H1 (cell line): ENCODE results near the gene PIEZO1.

Source experiments
- ASH2L ChIP-seq: fragments of 200-600, 300-600 bp; sonication (generic); IDR thresholded peaks from one replicate; pipeline ENCODE4 v1.7.1; 2017; ENCODE audit warnings: low read length
- BCL11A ChIP-seq, 2 experiments: IDR thresholded peaks; one replicate each; pipeline ENCODE4 v1.6.1; 2011; ENCODE audit warnings: low read depth in 2 of 2, low read length in 2 of 2, mild to moderate bottlenecking in 2 of 2
- CHD1 ChIP-seq: IDR thresholded peaks from 2 replicates; pipeline ENCODE4 v1.6.1; 2012; ENCODE audit warnings: low read depth, low read length, improper control_type of control experiment
- EP300 ChIP-seq, 2 experiments: IDR thresholded peaks; 1 replicate in 1 of 2; 2 replicates in 1 of 2; pipeline ENCODE4 v1.6.1; 2011 to 2012; ENCODE audit warnings: low read depth in 2 of 2, low read length in 2 of 2, mild to moderate bottlenecking in 2 of 2, borderline replicate concordance in 1 of 2, inconsistent platforms in 1 of 2, moderate library complexity in 1 of 2
- POLR2A ChIP-seq, 2 experiments: IDR thresholded peaks; 1 replicate in 1 of 2; 2 replicates in 1 of 2; pipeline ENCODE4 v1.6.1; 2011; ENCODE audit warnings: low read depth in 2 of 2, low read length in 2 of 2, mild to moderate bottlenecking in 2 of 2; ENCODE audit errors: control extremely low read depth in 1 of 2
- RXRA ChIP-seq: IDR thresholded peaks from 2 replicates; pipeline ENCODE4 v1.6.1; 2011; ENCODE audit warnings: low read depth, mild to moderate bottlenecking, low read length, moderate library complexity; ENCODE audit not compliant: insufficient read depth
- SIN3A ChIP-seq, 2 experiments: IDR thresholded peaks in 1 of 2; conservative IDR thresholded peaks in 1 of 2; 2 replicates each; pipeline ENCODE4 v1.6.1; 2011 to 2012; ENCODE audit warnings: low read length in 2 of 2, improper control_type of control experiment in 1 of 2, low read depth in 1 of 2, mild to moderate bottlenecking in 1 of 2
- SP1 ChIP-seq: IDR thresholded peaks from 2 replicates; pipeline ENCODE4 v1.6.1; 2011; ENCODE audit warnings: low read depth, low read length
- TAF1 ChIP-seq: IDR thresholded peaks from 2 replicates; pipeline ENCODE4 v1.6.1; 2011; ENCODE audit warnings: mild to moderate bottlenecking, low read depth, low read length
- ZNF274 ChIP-seq: IDR thresholded peaks from 2 replicates; pipeline ENCODE4 v1.7.0; 2012; ENCODE audit warnings: low read length, borderline replicate concordance; ENCODE audit errors: extremely low read depth
- TF ChIP-seq, protein P1 (sequence below), 3 experiments: IDR thresholded peaks; 1 replicate in 2 of 3; 2 replicates in 1 of 3; pipeline versions ENCODE4 v1.5.1 to v1.6.1; 2011; ENCODE audit warnings: low read length in 3 of 3, mild to moderate bottlenecking in 3 of 3, inconsistent platforms in 2 of 3, low read depth in 1 of 3, moderate library complexity in 1 of 3; ENCODE audit not compliant: insufficient read depth in 1 of 3; ENCODE audit errors: control extremely low read depth in 1 of 3
- TF ChIP-seq, protein P2 (sequence below): IDR thresholded peaks from 2 replicates; pipeline ENCODE4 v1.6.1; 2011; ENCODE audit warnings: low read length, improper control_type of control experiment
- TF ChIP-seq, protein P3 (sequence below): IDR thresholded peaks from 2 replicates; pipeline ENCODE4 v1.6.1; 2012; ENCODE audit warnings: inconsistent platforms

DNA sequence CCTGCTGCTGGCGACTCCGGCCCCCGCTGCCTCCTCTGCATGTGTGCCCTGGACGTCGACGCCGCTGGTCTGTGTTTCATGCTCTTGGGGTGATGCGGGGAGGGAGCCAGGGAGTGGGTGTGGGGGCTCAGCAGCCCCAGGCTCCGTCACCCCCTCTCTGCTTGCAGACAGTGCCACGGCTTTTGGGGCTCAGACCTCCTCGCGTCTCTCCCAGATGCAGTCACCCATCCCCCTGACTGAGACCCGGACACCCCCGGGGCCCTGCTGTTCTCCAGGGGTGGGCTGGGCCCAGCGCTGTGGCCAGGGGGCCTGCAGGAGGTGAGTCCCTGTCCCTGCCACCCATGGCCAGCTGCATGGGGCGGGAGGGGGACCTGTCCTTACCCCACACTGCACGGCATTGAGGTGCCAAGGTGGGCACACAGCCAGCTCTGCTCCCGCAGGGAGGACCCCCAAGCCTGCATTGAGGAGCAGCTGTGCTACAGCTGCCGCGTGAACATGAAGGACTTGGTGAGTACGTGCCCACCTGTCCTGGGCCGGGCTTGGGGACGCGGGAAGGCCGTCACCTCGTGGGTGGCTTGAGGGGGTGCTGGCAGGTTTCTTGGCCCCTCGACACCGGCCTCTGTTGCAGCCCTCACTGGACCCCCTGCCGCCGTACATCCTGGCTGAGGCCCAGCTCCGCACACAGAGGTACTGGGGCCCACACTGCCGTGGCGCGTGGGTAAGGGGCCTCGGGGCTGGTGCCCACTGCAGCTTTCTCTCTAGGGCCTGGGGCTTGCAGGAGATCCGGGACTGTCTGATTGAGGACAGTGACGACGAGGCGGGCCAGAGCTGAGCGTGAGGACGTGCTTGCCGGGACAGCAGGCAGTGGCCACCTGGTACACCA, 70.4 kb downstream of the PIEZO1 start:
- TF ChIP-seq, protein P1, sequence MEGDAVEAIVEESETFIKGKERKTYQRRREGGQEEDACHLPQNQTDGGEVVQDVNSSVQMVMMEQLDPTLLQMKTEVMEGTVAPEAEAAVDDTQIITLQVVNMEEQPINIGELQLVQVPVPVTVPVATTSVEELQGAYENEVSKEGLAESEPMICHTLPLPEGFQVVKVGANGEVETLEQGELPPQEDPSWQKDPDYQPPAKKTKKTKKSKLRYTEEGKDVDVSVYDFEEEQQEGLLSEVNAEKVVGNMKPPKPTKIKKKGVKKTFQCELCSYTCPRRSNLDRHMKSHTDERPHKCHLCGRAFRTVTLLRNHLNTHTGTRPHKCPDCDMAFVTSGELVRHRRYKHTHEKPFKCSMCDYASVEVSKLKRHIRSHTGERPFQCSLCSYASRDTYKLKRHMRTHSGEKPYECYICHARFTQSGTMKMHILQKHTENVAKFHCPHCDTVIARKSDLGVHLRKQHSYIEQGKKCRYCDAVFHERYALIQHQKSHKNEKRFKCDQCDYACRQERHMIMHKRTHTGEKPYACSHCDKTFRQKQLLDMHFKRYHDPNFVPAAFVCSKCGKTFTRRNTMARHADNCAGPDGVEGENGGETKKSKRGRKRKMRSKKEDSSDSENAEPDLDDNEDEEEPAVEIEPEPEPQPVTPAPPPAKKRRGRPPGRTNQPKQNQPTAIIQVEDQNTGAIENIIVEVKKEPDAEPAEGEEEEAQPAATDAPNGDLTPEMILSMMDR (IDR thresholded peaks at IDR 0.05; ENCODE audit: control extremely low read depth in 1 of 3, insufficient read depth in 1 of 3, low read depth in 1 of 3, low read length in 3 of 3) = no peak
- TF ChIP-seq, protein P2, sequence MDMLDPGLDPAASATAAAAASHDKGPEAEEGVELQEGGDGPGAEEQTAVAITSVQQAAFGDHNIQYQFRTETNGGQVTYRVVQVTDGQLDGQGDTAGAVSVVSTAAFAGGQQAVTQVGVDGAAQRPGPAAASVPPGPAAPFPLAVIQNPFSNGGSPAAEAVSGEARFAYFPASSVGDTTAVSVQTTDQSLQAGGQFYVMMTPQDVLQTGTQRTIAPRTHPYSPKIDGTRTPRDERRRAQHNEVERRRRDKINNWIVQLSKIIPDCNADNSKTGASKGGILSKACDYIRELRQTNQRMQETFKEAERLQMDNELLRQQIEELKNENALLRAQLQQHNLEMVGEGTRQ = no peak
- TF ChIP-seq, protein P3, sequence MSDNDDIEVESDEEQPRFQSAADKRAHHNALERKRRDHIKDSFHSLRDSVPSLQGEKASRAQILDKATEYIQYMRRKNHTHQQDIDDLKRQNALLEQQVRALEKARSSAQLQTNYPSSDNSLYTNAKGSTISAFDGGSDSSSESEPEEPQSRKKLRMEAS = no peak
- TF ChIP-seq SP1 (no peak), BCL11A (IDR thresholded peaks at IDR 0.05; ENCODE audit: low read depth in 2 of 2, low read length in 2 of 2) (no peak), ZNF274 (no peak), ASH2L (no peak), POLR2A (IDR thresholded peaks at IDR 0.05; ENCODE audit: control extremely low read depth in 1 of 2, low read depth in 2 of 2, low read length in 2 of 2) (no peak), RXRA (no peak), EP300 (IDR thresholded peaks at IDR 0.05; ENCODE audit: borderline replicate concordance in 1 of 2, low read depth in 2 of 2, low read length in 2 of 2) (no peak), SIN3A (conservative IDR thresholded peaks at IDR 0.05 in 1 of 2, IDR thresholded peaks at IDR 0.05 in 1 of 2; ENCODE audit: low read depth in 1 of 2, low read length in 2 of 2) (no peak), TAF1 (no peak), CHD1 (no peak)
